AML-193 (cell line): Measurements from ENCODE around the gene EMP2.
"Not testable (repeated sequence)": the region's sequence is repeated elsewhere in the genome, so short reads cannot be mapped to it uniquely, and the experiment has no call there.

Source experiments
- DNase-seq, 2 experiments: peaks; one replicate each; lab custom pipeline; 2025; lab: John Stamatoyannopoulos, UW

The EMP2 gene

GRCh38 chr16:10520869-10521578 lies 59.4 kb downstream of the EMP2 start:
- DNase-seq, result no peak

- no peak for DNase-seq
These were observed 60.2 kb downstream of the EMP2 start for GRCh38 chr16:10519929-10520868.

DNA sequence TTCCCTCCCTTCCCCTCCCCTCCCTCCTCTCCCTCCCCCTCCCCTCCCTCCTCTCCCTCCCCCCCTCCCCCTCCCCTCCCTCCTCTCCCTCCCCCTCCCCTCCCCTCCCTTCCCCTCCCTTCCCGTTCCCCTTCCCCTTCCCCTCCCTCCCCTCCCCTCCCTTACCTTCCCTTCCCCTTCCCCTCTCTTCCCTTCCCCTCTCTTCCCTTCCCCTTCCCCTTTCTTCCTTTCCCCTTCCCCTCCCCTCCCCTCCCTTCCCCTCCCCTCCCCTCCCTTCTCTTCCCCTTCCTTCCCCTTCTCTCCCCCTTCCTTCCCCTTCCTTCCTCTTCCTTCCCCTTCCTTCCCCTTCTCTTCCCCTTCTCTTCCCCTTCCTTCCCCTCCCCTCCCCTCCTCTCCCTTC lies 61.1 kb downstream of the EMP2 start:
- DNase-seq, result no peak

DNA sequence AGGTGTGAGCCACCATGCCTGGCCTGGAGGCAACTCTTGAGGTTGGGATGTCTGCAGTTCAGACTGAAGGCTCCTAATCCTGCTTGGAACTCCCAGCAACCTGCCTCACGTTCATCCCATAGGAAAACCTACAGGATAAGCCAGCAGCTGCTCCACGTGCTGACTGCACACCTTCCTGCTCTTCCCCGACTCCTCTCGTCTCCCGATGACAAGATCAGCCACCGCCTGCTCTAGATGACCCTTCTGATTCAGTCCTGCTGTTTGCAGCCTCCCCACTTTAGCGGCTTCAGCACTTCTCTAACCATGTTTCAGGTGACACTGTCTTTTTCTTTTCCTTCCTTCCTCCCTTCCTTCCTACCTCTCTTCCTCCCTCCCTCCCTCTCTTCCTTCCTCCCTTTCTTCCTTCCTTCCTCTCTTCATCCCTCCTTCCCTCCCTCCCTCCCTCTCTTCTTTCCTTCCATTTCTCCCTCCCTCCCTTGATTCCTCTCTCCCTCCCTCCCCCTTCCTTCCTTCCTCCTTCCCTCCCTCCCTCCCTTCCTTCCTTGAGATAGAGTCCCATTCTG lies 61.8 kb downstream of the EMP2 start:
- DNase-seq, result no peak

DNA sequence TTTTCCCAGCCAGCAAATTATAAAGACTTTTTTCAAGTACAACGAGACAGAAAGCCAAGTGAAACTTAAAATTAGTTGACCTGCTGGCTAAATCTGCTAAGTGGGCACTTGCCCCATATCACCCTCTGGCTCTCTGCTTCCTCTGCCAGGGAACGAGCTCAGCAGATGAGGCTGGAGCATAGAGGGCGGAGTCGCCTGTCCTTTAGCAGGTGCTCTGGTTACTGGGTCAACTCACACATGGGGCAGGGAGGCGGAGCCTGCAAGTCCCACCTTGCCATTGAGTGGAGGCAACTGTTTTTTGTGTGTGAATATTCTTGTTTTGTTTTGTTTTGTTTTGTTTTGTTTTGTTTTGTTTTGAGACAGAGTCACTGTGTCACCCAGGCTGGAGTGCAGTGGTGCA lies 62.5 kb downstream of the EMP2 start:
- DNase-seq, result no peak

DNA sequence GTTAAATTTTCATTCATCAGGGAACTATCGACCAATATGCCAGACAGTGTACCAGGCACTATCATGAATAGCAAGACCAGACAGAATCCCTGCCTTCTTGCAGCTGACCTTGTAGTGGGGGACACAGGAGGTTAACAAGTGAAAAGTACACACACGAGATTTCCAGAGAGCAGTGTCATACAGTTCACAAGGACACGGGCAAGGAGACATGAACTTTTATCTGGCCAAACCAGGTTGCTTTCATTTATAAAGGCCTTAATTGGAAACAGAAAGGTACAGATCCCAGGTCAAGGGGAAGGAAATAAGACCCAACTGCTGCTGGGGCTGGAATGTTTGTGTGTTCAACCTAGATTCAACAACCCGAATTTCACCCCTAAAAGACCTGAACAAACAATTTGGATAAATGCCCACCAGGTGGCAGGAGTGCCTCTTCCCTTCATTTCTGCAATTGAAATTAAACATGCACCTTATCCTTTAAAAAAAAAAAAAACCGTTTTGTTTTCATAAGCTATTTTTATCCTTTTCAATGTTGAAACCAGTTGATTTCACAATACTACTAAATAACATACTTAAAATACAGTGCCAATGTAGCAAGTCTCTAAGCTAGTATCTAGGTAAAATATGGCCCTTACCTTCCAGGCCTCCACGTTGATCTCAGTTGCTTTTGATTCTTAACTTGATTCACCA lies 65.9 kb downstream of the EMP2 start:
- peak; percentile 32 to 48 for DNase-seq

- DNase-seq, result no peak
These were observed 68.6 kb downstream of the EMP2 start for GRCh38 chr16:10511829-10512228.

GRCh38 chr16:10510279-10510678 lies 70.1 kb downstream of the EMP2 start:
- no peak for DNase-seq

GRCh38 chr16:10509534-10510025 lies 70.8 kb downstream of the EMP2 start:
- peak; percentile 53 to 56 for DNase-seq

DNA sequence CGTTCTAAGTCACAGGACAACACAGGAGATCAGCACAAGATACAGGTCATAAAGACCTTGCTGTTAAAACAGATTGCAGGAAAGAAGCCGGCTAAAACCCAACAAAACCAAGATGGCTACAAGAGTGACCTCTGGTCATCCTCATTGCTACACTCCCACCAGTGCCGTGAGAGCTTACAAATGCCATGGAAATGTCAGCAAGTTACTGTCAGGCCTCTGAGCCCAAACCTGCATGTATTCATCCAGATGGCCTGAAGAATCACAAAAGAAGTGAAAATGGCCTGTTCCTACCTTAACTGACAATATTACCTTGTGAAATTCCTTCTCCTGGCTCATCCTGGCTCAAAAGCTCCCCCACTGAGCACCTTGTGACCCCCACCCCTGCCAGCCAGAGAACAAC lies 75.1 kb downstream of the EMP2 start:
- DNase-seq, result not testable (repeated sequence)

DNA sequence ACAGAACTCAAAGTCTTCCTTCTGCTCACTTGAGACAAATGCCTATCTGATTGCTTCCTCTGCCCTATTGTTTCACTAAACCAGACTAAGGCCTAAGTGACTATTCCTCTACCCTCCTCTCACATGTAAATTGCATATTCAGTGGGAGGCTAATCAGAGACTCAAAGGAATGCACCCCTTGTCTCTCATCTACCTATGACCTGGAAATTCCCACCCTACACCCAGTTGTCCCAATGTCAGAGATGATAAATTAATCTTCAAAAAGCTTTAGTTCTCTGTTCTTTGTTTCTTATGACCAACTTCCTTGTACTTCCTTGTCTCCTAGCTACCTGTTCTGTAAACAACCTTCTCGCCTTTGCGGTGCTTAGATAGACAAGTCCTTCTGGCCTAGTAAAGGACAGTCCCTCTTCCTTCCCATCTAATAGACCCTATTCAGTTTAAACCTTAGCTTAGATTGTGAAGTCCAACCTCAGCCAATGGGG lies 76.0 kb downstream of the EMP2 start:
- no peak for DNase-seq

- DNase-seq, result no peak
These were observed 77.6 kb downstream of the EMP2 start for GRCh38 chr16:10502776-10503175.

DNA sequence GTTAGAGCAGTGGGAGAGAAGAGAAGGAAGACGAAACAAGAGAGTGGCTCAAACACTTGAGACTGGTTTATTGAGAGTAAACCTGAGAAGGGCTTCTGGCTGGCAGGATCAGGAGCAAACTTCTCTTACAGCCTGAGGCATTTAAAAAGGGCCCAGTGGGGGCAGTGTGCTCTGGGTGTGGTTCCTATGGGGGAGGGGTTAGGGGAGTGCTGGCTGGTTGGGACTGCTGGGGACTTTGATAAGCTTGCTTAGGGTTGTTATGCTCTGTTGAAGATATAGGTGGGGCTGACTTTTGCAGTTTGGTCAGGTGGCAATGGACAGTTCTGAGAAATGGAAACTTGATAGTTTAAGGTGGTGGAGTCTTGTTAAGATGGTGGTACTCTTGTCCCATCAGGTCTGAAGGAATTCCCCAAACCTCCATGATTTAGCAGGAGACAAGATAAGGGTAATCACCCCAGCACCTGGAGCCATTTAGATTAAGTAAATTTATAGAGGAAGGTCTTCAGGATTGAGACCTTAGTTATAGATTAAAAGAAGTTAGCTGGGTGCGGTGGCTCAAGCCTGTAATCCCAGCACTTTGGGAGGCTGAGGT lies 79.3 kb downstream of the EMP2 start:
- no peak for DNase-seq

GRCh38 chr16:10500582-10500981 lies 79.8 kb downstream of the EMP2 start:
- DNase-seq, result no peak

DNA sequence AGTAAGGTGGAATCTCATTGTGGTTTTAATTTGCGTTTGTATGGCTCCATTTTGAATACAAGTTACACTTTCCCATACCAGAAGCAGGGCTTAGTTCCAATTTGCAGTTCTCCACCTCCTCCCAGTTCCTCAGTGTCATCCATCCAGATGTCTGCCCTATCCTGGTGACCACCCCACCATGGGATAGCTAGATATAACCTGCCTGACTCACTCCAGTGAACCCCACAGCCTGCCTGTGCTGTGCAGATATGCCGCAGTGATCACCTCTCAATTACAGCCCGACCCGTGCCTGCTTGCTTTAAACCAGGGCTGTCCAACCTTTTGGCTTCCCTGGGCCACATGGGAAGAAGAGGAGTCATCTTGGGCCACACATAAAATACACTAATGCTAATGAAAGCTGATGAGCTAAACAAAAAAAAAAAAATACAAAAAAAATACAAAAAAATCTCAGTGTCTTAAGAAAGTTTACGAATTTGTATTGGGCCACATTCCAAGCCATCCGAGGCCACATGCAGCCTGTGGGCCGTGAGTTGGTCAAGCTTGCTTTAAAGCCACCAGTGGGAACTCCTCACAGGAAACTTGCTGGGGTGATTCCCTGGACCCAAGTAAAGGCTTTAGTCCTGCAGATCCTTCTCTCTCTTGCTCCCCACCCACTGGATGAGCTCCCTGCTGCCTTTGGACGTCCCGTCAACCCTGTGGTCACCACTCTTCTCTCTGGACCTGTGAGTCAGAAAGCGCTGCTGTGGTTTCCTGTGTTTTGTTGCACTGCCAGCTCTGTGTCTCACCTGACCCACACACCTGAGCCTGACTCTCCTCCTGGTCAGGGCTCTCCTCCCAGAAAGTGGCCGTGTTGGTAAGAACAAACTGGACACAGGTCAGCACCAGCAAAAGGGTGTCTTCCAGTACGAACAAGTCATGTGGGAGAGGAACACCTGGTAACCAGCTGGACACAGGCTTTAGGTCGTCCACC lies 83.0 kb downstream of the EMP2 start:
- DNase-seq, result no peak

DNA sequence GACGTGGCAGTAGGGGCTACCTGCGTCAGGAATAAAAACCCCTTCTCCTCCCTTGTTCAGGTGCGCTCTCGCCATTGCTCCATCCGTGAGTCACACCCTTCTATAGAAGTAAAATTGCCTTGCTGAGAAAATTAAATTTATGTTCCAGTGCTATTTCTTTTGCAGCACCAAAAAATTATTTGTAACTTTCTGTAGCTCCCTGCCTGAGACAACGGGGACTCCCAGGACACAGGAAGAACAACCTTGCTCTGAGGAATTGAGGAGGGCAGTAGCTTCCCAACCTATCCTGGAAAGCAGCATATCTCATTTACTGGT lies 85.4 kb downstream of the EMP2 start:
- no peak for DNase-seq

GRCh38 chr16:10494343-10495030 lies 85.9 kb downstream of the EMP2 start:
- no peak for DNase-seq

DNA sequence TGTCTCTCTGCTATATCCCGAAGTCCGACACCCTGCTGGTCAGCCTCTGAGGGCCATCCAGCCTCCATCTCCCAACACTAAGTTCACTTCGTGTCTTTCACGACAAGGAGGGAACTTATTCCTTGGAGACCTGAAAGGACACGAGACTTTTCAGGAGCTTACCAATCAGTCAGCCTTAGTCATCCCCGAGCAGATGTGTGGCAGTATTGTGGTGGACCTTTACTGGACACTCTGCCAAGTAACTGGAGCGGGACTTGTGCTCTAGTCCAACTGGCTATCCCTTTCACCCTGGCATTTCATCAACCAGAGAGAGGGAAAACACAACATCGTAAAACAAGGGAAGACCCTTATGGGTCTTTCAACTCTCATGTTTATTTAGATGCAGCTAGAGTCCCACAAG lies 87.1 kb downstream of the EMP2 start:
- no peak for DNase-seq

DNA sequence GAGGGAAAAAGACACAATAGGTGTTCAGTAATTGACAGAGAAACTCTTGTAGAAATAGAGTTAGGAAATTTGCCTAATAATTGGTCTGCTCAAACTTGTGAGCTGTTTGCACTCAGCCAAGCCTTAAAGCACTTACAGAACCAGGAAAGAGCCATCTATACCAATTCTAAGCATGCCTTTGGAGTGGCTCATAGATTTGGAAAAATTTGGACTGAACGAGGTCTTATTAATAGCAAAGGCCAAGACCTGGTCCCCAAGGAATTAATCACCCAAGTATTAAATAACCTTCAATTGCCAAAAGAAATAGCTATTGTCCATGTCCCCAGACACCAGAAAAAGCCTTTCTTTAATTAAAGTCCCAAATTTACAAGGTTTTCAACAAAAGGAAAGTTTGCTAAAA lies 90.3 kb downstream of the EMP2 start:
- DNase-seq, result no peak
